Measurements from ENCODE around the gene SLAIN1.

Gene SLAIN1

DNA sequence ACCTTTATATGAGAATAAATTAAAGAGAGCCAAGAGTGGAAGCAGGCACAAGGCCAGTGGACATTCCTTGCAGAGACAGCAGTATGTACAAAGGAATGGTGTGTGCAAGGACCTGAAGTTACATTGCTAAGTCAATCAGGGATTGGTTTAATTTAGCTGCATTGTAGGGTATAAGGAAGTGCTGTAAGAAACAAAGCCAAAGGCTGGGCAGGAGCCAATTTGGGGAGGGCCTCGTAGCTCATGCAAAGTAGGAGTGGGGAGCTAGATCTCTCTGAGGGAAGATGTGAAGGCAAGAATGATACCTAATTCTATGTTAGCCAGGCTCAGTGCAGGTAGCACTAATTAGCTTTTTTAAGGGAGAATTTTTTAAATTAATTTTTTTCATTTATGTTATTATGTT lies 76.7 kb downstream of the SLAIN1 start:
- no peak overlapping the region for H3K4me3 ChIP-seq (replicated peaks; ENCODE audit: low read depth, low read length)
- DNase-seq (ENCODE audit: extremely low read depth, low read depth), result no peak
- TF ChIP-seq, protein P1, sequence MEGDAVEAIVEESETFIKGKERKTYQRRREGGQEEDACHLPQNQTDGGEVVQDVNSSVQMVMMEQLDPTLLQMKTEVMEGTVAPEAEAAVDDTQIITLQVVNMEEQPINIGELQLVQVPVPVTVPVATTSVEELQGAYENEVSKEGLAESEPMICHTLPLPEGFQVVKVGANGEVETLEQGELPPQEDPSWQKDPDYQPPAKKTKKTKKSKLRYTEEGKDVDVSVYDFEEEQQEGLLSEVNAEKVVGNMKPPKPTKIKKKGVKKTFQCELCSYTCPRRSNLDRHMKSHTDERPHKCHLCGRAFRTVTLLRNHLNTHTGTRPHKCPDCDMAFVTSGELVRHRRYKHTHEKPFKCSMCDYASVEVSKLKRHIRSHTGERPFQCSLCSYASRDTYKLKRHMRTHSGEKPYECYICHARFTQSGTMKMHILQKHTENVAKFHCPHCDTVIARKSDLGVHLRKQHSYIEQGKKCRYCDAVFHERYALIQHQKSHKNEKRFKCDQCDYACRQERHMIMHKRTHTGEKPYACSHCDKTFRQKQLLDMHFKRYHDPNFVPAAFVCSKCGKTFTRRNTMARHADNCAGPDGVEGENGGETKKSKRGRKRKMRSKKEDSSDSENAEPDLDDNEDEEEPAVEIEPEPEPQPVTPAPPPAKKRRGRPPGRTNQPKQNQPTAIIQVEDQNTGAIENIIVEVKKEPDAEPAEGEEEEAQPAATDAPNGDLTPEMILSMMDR (IDR thresholded peaks at IDR 0.05; ENCODE audit: low read depth, low read length, missing control alignments), result no peak

DNA sequence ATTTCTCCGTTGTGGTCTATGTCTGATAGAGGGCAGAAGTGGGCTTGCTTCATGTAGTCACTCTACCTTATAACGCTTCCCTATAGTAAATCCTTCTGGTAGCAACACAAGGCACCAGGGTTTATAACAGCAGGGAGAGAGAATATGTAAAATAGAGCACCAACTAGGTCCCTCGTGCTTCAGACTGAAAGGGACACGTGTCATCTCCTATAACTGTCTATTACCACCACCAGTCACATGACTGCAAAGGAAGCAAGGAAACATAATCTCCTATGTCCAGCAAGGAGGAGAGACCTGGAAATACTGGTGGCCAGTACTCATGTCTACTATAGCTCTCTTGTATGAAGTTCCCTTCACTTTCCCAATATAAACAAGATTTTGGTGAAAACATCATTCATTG lies 79.2 kb downstream of the SLAIN1 start:
- no peak for DNase-seq (ENCODE audit: extremely low read depth, low read depth)

DNA sequence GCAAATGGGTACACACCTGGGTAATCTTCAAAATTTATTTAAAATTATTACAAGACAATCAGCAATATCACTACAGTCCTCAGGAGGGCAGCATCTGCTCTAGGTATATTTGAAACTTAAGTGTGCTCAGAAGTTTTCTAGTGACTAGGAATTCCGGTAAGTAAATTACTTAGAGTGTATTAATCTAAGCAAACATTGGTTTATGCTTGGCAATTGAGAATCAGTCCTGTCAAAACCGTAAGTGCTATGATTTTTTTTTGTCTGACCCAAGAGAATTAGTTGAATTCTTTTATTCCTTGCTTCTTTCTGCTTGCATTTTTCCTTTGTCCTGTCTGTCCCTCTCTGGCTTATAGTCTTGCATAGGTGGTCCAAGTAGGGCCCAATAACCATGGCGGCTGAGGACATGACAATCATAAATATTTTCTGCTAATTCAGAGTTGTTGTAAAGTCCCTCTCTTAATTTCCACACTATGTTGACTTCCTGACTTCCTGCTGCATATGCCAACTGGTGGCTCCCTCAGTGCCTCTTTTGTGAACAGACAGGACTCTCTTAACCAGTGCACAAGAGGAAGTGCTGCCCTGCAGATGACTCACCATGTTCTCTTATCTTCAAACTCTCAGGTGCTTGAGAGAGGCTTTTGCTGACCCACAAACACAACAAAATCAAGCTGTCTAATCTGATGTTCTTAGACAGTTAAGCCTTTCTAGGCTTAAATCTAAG lies 82.2 kb downstream of the SLAIN1 start:
- DNase-seq (ENCODE audit: extremely low read depth, low read depth), result peak; percentile 14
- H3K4me3 ChIP-seq (replicated peaks; ENCODE audit: low read depth, low read length), result no peak overlapping the region

More for the DNA sequence above, 79.2 kb downstream of the SLAIN1 start:
- H3K4me3 ChIP-seq (replicated peaks; ENCODE audit: low read depth, low read length), result no peak overlapping the region
- TF ChIP-seq, protein P1 (IDR thresholded peaks at IDR 0.05; ENCODE audit: low read depth, low read length, missing control alignments), result no peak

DNA sequence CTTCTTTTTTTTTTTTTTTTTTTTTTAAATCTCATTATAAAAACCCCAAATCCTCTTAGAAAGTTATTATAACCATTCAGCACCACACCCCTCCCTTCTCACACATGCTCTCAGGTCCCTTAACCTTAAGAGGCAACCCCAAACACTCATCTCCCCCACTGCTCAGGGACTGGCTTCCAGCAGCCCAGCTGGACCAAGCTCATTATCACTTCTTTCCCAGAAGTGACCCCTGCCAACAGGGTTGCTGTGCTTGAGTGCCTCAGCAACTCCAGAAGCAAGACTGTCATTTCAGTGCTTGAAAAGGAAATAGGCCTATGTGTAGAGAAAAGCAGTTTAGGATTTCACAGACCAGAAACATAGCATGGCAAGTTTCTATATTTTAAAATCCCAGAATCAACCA lies 84.3 kb downstream of the SLAIN1 start:
- TF ChIP-seq, protein P1 (IDR thresholded peaks at IDR 0.05; ENCODE audit: low read depth, low read length, missing control alignments), result no peak
- no peak overlapping the region for H3K4me3 ChIP-seq (replicated peaks; ENCODE audit: low read depth, low read length)
- no peak for DNase-seq (ENCODE audit: extremely low read depth, low read depth)

More for the DNA sequence above, 82.2 kb downstream of the SLAIN1 start:
- TF ChIP-seq, protein P1 (IDR thresholded peaks at IDR 0.05; ENCODE audit: low read depth, low read length, missing control alignments), result peak; percentile 36

DNA sequence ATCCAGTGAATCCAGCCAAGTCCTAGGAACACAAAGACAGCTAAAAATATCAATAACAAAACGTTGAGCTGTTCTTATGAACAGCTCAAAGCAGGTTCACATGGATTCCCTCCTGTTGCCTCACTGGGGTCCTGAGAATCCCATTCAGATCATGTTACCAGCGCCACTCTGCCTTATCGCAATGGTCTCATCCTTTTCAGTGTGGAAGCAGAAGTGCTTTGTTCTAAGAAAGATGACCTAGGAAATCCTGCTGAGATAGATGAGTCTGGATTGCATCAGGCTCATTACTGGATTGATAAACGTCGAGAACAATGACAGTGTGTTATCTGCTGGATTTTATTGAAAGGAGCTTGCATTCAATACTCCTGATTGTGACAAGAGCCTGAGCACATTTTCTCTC lies 87.0 kb downstream of the SLAIN1 start:
- TF ChIP-seq, protein P1 (IDR thresholded peaks at IDR 0.05; ENCODE audit: low read depth, low read length, missing control alignments), result no peak
- H3K4me3 ChIP-seq (replicated peaks; ENCODE audit: low read depth, low read length), result no peak overlapping the region
- no peak for DNase-seq (ENCODE audit: extremely low read depth, low read depth)

DNA sequence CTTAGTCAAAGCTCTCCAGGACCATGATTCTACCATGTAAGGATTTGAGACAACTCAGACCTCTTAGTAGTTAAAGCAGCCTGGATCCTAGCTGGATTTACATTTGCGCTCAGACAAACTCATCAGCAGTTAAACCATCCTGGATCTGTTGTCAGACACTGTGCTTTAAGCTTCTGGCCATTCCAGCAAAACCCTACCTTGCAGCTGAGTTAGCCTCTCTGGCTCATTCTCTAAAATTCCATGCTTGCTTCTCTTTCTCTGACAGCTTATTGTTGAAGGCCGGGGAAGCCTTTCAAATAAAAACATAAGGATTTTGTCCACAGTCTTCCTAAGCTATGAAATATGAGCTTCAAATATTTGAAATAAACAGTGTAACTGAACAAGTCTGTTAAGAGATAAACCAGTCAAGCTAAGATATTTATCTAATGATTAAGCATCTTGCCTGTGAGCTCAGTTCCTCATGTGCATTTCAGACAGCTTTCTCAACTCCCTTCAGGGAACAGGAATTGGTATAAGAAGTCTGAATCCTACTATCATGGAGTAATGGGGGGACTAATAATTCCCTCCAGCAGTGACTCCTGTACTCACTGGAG lies 89.3 kb downstream of the SLAIN1 start:
- TF ChIP-seq, protein P1 (IDR thresholded peaks at IDR 0.05; ENCODE audit: low read depth, low read length, missing control alignments), result no peak
- no peak overlapping the region for H3K4me3 ChIP-seq (replicated peaks; ENCODE audit: low read depth, low read length)
- DNase-seq (ENCODE audit: extremely low read depth, low read depth), result no peak
